GM19351 (cell line): Measurements from ENCODE around the gene USP51.
"Not testable (repeated sequence)": the region's sequence is repeated elsewhere in the genome, so short reads cannot be mapped to it uniquely, and the experiment has no call there.

Experiments used
- ATAC-seq: cut with Tn5 transposase; IDR thresholded peaks from one replicate; pipeline ENCODE4 v1.9.1; 2021; ENCODE audit warnings: mild to moderate bottlenecking, moderate library complexity; ENCODE audit not compliant: unreplicated experiment

The USP51 gene

GRCh38 chrX:55489314-55490009, at the start of gene USP51:
Gene USP51 (minus strand): TSS chrX:55489848. CDS start chrX:55488939, 909 bp downstream.
- peak; percentile 50 for ATAC-seq

GRCh38 chrX:55524487-55524886, 34.8 kb upstream of the USP51 start:
- ATAC-seq = no peak

GRCh38 chrX:55523356-55523755, 33.7 kb upstream of the USP51 start:
- ATAC-seq = no peak

DNA sequence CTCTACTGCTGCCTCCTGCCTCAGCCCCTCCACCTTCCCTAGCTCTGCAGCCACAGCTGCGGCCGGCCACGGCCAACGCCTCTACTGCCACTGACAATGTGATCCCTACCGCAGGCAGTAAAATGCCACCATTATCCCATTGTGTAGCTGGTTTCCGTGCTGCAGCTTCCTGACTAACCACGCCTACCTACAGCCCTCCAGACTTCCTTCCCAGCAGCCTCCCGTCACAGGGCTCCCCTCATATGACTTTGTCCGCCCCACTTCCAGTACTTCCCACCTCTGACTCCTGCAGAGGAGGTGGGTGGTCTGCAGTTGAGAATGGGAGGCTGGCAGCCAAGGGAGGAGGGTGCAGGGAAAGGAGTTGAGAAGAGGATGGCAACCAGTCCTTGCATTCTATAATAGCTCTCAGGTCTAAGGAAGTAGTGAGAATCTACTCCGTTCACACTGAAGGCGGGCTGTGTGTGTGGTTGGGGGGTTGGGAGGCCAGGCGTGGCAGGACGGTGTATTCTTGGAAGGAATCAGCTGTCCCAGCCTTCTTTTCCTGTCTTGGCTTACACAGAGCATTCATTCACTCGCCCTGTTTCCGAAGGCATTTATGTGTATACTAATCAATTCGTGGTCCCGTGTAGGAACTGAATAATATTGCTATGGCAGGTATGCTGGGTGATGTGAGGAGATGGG, 33.1 kb upstream of the USP51 start:
- no peak for ATAC-seq

DNA sequence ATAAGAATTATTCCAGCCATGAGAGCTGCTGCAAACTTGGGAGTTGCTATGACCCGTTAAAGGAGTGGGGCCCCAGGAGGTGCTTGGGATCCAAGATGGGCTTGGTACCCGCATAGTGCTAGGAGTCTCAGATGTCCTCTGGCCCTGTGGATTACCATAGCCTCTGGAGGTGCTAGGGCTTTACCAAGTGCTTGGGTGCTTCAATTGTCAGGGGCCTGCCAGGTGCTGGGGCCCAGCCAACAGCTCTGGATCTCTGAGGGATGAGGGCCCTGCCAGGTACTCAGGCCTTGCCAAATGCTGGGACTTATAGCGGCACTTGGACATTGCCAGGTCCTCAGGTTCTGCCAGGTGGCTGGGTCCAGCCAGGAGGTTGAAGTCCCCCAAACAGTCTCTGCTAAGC, 32.0 kb upstream of the USP51 start:
- no peak for ATAC-seq

DNA sequence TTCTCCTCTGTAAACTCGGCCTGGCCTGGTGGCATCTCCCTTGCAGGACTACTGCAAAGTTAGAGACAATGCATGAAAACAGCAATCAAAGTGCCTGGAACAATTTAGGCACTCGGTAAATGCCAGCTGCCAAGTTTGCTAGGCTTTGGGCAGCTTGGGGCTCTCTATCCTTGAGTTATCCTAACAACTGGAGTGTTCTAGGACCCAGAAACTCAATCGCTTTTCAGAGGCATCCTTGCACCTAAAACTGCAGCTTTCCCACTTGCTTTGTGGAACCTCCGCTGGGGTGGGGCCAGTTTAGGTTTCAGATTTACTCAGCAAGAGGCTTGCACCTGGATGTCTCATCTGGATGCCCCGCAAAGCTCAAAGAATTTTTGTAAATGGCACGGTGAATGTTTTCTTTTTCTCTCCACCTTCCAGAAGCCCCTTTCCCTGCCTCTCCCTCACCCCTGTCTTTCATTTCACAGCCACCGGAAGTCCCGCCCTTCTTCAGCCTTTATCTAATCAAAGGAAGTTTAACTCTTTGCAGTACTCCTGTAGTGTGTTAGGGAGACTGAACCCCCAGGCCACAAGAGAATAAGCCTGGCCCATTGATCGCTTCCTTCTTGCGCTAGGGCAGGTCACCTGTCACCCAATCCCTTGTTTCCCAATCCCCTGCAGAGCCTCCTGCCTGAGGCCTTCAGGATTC, 27.3 kb upstream of the USP51 start:
- ATAC-seq = peak; percentile 69

DNA sequence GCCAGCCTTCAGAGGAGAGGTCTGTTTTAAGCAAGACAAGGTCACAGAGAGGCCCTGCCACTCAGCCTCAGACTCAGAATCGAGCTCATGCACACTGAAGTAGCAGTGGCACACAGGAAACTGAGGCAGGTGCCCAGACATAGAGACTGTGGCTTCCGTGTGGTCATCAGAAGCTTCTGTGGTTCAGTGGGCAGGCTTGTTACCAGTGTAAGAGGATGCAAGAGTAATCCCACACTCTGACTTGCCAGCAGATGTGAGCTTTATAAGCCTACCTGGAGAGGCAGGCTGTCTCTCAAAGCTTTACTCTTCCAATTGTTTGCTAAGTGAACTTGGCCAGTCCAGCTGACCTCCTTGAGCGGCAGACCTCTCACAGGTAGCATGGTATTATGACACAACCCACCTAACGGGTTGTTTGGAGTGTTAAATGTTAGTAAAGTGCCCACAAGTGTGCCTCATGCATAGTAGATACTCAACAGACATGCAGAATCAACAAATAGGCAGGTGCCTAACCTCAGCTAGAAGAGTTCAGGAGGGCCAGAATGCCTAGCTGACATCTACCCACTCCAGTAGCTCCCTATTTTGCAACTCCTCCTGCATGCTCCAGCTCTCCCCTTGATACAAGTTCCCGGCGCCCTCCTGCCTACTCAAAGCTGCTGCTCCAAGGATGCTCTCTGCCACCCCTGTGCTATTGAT, 23.5 kb upstream of the USP51 start:
- not testable (repeated sequence) for ATAC-seq

DNA sequence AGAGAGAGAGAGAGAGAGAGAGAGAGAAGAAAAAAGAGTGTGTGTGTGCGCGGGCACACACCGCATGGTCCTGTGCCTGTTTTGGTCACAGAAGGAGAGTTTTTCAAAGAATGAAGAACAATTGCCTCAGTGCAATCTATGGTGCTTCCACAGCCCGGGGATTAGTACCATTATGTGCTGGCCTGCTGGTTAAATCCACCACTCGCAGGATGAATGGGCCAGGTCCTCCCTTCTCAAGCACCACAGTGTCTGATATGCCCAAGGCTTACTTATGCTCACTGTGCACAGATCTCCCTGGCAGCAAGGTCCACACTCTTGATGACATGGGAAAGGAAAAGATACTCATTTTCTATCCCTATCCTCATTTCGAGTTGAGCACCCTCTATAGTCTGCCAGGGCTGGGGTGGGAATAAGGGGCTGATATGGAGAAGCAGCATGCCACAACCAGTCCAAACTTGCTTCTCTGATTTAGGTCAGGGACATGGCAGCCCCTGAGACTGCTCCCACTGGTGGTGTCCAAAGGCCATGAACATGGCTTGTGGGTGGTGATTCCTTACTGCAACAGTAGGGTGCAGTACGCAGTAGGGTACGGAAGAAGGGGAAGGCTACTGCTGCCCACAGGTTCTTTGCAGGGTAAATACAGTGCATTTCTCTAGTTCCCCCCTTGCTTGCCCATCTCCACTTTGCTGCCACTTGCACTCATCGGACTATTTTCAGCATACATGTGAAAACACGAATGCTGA, 18.9 kb upstream of the USP51 start:
- ATAC-seq = peak; percentile 72

DNA sequence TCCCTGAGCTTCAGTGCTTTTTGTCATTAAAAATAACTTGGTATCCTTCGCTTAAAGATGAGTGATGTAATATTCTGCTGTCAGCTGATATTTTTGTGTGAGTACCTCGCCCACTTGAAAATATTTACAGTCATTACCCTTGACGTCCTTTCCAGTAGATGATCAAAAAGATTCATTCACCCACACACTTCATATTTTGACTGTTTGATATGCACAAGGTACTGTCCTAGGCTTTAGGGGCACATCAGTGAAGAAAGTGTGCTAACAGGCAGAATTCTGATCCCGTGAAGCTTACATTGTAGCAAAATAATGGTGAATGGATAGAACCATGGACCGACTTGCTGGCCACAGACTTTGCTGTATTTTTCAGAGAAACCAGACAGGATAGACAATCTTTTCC, 18.1 kb upstream of the USP51 start:
- ATAC-seq = not testable (repeated sequence)

DNA sequence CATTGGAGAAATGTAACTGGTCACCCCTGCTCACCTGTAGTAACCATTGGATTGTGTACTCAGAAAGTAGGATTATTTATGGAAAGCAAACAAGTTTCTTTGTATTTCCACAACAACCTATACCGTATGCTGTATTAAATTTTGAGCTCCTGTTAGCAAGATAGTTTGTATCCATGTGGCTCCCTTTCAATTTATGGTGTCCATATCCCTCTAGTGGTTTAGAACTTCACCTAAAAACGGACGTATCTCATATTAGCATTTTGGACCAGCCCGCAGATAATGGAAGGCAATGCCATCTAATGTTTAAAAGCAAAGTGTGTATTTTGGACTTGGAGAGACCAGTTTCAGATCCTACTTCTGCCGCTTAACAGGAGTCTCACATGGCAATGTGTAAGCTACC, 17.4 kb upstream of the USP51 start:
- not testable (repeated sequence) for ATAC-seq

- no peak for ATAC-seq
Observed at GRCh38 chrX:55490974-55491373, 1.3 kb upstream of the USP51 start.

- no peak for ATAC-seq
Observed at GRCh38 chrX:55490121-55490520, 473 bp upstream of the USP51 start.

GRCh38 chrX:55488593-55489313, 895 bp downstream of the USP51 start:
- peak; percentile 57 for ATAC-seq

DNA sequence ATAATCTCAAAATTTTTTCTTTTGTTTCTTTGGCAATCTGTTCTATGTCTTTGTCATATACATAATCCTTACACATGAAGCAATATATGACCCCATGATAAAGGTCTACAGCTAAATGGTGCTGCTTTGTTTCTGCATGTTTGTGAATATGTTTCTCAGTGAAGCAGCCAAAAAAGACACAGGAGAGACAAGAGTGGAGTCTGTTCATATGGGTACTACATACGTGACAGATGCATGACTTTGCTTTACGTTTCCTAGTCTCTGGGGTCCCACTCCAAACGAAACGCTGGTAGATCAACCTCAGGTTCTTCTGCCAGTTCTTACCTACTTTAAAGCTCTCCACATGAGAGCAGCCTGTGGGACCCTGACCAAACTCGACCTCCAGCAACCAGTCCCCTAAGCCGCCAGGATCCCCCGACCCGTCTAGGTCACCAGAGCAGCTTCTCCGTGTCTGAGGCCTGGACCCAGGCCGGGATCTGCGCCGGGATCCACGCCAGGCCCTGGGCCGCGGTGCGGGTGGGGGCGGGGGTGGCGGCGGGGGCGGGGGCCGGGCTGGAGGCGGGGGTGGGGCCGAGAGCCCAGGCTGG, 1.5 kb downstream of the USP51 start:
- ATAC-seq = peak; percentile 6

- no peak for ATAC-seq
Observed at GRCh38 chrX:55487143-55487542, 2.5 kb downstream of the USP51 start.

DNA sequence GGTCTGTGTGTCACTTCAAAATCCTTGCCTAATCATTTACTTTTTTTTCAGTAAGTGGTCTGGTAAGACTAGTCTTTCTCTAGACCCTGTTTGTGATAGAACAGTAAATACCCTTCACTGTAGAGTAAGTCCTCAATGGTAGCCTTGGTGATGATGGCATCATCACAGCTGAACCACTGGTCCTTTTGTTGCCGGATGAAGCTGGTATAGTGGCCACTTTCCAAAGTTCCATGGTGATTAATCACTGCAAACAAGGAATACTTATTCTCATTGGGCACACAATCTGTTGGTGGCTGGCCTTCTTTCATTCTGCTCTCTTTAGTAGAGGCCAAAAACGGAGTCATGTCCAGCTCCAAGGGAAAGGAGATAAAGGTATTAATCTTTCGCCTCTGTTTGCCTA, 2.9 kb downstream of the USP51 start:
- no peak for ATAC-seq

DNA sequence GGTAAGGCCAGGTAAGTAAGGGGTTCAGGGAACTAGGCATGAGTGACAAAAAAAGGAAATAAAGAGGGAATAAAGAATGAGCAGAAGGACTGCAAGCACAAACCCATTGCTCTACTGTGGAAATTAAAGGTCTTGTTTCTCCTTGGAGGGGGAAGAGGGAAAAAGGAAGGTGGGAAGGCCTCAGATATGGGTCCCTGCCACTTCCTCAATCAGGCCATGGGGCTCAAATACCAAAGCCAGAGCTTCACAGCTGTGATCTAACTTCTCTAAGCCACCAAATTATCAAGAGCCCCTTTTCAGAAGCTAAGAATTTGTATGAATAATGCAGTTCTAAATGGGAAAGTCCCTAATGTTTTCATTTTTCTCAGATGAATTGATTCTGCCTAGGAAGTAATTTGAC, 4.7 kb downstream of the USP51 start:
- no peak for ATAC-seq

GRCh38 chrX:55480390-55481062, 9.1 kb downstream of the USP51 start:
- no peak for ATAC-seq

DNA sequence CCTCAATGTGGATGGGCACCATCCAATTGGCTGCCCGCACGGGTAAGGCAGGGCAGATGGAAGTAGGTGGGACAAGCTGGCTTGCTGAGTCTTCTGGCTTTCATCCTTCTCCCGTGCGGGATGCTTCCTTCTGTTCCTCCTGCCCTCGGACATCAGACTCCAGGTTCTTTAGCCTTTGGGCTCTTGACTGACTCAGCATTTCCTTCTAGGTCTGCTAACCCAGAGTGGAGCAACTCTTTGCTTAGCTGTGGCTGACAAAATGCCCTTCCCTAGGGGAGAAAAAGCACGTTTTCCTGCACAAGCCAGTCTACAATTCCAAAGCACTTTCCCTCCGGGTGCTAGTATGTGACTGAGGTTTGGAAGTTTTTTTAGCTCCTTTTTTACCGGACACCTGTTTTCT, 9.7 kb downstream of the USP51 start:
- ATAC-seq = not testable (repeated sequence)
